Trophoblast cell (in vitro differentiated cells and primary cell): Measurements from ENCODE around the gene ALDH1B1.
A peak's percentile ranks its signal among the peaks of the same experiment; 100 is the strongest.

ENCODE experiments used
- DNase-seq, 2 donors: peaks; one replicate each; pipeline ENCODE4 v3.0.0-alpha.2; 2016
- H2AFZ ChIP-seq: 2 replicates; pipeline ENCODE4 v1.6.1; 2013; ENCODE audit warnings: low read length, moderate library complexity, mild to moderate bottlenecking; ENCODE audit not compliant: insufficient read depth, poor library complexity
- H2AK5ac ChIP-seq: 2 replicates; pipeline ENCODE4 v1.6.1; 2013; ENCODE audit warnings: mild to moderate bottlenecking, low read length
- H2BK120ac ChIP-seq: 2 replicates; pipeline ENCODE4 v1.6.1; 2013; ENCODE audit warnings: low read length, mild to moderate bottlenecking, moderate library complexity; ENCODE audit not compliant: insufficient read depth, poor library complexity
- H2BK12ac ChIP-seq: 2 replicates; pipeline ENCODE4 v1.6.1; 2013; ENCODE audit warnings: mild to moderate bottlenecking, low read length, moderate library complexity
- H2BK5ac ChIP-seq: 2 replicates; pipeline ENCODE4 v1.6.1; 2013; ENCODE audit warnings: low read length, low read depth, moderate library complexity, mild to moderate bottlenecking; ENCODE audit not compliant: poor library complexity
- H3K14ac ChIP-seq: 2 replicates; pipeline ENCODE4 v1.6.1; 2013; ENCODE audit warnings: mild to moderate bottlenecking, low read length
- H3K18ac ChIP-seq: 2 replicates; pipeline ENCODE4 v1.6.1; 2013; ENCODE audit warnings: mild to moderate bottlenecking, low read length
- H3K23ac ChIP-seq: 2 replicates; pipeline ENCODE4 v1.6.1; 2013; ENCODE audit warnings: low read length
- H3K27ac ChIP-seq: 2 replicates; pipeline ENCODE4 v1.5.1; 2013; ENCODE audit warnings: low read depth, mild to moderate bottlenecking, inconsistent platforms, low read length, moderate library complexity
- H3K27me3 ChIP-seq: 2 replicates; pipeline ENCODE4 v1.6.1; 2013; ENCODE audit warnings: inconsistent platforms, mild to moderate bottlenecking, low read length, moderate library complexity; ENCODE audit not compliant: insufficient read depth
- H3K36me3 ChIP-seq, 2 experiments: 1 replicate in 1 of 2; 2 replicates in 1 of 2; pipeline ENCODE4 v1.6.1; 2013; ENCODE audit warnings: low read length in 2 of 2, mild to moderate bottlenecking in 2 of 2, moderate library complexity in 1 of 2; ENCODE audit not compliant: insufficient read depth in 2 of 2, control insufficient read depth in 1 of 2
- H3K4ac ChIP-seq: 2 replicates; pipeline ENCODE4 v1.6.1; 2013; ENCODE audit warnings: low read depth, mild to moderate bottlenecking, low read length, moderate library complexity
- H3K4me1 ChIP-seq, 2 experiments: 1 replicate in 1 of 2; 2 replicates in 1 of 2; pipeline ENCODE4 v1.6.1; 2013; ENCODE audit warnings: low read length in 2 of 2, mild to moderate bottlenecking in 2 of 2, moderate library complexity in 1 of 2; ENCODE audit not compliant: insufficient read depth in 2 of 2, control insufficient read depth in 1 of 2
- H3K4me2 ChIP-seq: 2 replicates; pipeline ENCODE4 v1.6.1; 2013; ENCODE audit warnings: inconsistent platforms, mild to moderate bottlenecking, low read length, moderate library complexity
- H3K4me3 ChIP-seq: 2 replicates; pipeline ENCODE4 v1.5.1; 2013; ENCODE audit warnings: mild to moderate bottlenecking, low read depth, low read length, inconsistent platforms
- H3K79me1 ChIP-seq: one replicate; pipeline ENCODE4 v1.6.1; 2013; ENCODE audit warnings: low read length
- H3K79me2 ChIP-seq: 2 replicates; pipeline ENCODE4 v1.6.1; 2013; ENCODE audit warnings: low read length, mild to moderate bottlenecking; ENCODE audit not compliant: control insufficient read depth, insufficient read depth, poor library complexity
- H3K9ac ChIP-seq: 2 replicates; pipeline ENCODE4 v1.6.1; 2013; ENCODE audit warnings: mild to moderate bottlenecking, low read length
- H3K9me3 ChIP-seq: 2 replicates; pipeline ENCODE4 v1.6.1; 2013; ENCODE audit warnings: low read depth, mild to moderate bottlenecking, control low read depth, inconsistent platforms, low read length; ENCODE audit not compliant: insufficient read depth
- H4K12ac ChIP-seq: 2 replicates; pipeline ENCODE4 v1.6.1; 2013; ENCODE audit warnings: low read depth, mild to moderate bottlenecking, low read length, moderate library complexity
- H4K8ac ChIP-seq: 2 replicates; pipeline ENCODE4 v1.6.1; 2013; ENCODE audit warnings: low read depth, mild to moderate bottlenecking, low read length, moderate library complexity
- H4K91ac ChIP-seq: one replicate; pipeline ENCODE4 v1.6.1; 2013; ENCODE audit warnings: low read depth, mild to moderate bottlenecking, low read length, moderate library complexity
- WGBS: extraction: QIAGEN DNeasy Blood & Tissue Kit; methylation state at CpG from one replicate; pipeline ENCODE4 v1.1.7; 2013; ENCODE audit warnings: missing lambda C conversion rate; ENCODE audit not compliant: insufficient read length, insufficient coverage; ENCODE audit errors: extremely low coverage; 5-methylcytosine and 5-hydroxymethylcytosine counted together

ALDH1B1 gene

DNA sequence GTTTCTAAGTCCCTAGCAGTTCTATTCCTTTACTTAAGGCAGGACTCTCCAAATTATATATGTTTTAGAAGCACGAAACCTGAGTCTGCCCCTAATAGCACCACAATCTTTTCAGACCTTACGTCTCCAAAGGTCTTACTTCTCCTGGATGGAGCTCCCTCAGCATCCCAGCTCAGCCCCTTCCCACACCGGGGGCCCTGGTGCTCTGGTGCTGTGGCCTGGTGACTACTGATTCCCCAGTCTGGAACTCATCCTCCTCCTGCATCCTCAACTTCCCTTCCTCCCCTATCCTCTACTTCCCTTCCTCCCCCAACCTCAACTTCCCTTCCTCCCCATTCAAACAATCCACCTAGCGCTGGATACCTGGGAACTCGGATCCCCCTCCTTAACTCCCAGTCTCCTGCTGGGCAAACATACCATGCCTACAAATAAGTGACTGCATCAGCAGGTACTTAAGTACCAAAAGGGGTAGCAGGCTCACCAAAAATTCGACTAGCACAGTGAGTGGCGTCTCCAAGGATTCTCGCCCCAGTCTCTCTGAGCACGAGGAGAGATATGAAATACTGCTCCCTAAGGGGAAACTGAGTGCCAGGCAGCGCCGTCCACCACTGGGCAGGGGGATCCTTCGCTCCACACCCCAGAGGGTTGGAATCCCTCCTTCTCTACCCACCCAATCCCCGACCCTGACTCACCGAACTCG, 30.9 kb downstream of the ALDH1B1 start:
- Histone ChIP-seq H3K9me3 (peaks cover 3% of the 10 kb centered on the region), H3K4ac (no peak overlapping the region), H3K4me2 (peak overlapping the region; percentile 96), H3K4me1 (peaks cover 8 to 28% of the 10 kb centered on the region in 2 experiments), H3K9ac (peak overlapping the region; percentile 29), H3K23ac (no peak overlapping the region), H3K27me3 (peaks cover 5% of the 10 kb centered on the region), H4K8ac (no peak overlapping the region), H2AFZ (peak overlapping the region; percentile 81), H3K14ac (no peak overlapping the region), H2BK12ac (peak overlapping the region; percentile 15), H4K12ac (no peak overlapping the region), H3K4me3 (peak overlapping the region; percentile 76), H3K18ac (no peak overlapping the region), H2BK120ac (no peak overlapping the region), H2BK5ac (no peak overlapping the region), H3K79me2 (peaks cover 2% of the 10 kb centered on the region), H4K91ac (peak overlapping the region; percentile 45), H3K27ac (no peak overlapping the region), H3K36me3 (no peaks in the 10 kb centered on the region), H3K79me1 (peaks cover 6% of the 10 kb centered on the region), H2AK5ac (peak overlapping the region; percentile 39)
- no peak for DNase-seq
- WGBS = 100% methylated on average over 1 of the region's 15 CpGs

DNA sequence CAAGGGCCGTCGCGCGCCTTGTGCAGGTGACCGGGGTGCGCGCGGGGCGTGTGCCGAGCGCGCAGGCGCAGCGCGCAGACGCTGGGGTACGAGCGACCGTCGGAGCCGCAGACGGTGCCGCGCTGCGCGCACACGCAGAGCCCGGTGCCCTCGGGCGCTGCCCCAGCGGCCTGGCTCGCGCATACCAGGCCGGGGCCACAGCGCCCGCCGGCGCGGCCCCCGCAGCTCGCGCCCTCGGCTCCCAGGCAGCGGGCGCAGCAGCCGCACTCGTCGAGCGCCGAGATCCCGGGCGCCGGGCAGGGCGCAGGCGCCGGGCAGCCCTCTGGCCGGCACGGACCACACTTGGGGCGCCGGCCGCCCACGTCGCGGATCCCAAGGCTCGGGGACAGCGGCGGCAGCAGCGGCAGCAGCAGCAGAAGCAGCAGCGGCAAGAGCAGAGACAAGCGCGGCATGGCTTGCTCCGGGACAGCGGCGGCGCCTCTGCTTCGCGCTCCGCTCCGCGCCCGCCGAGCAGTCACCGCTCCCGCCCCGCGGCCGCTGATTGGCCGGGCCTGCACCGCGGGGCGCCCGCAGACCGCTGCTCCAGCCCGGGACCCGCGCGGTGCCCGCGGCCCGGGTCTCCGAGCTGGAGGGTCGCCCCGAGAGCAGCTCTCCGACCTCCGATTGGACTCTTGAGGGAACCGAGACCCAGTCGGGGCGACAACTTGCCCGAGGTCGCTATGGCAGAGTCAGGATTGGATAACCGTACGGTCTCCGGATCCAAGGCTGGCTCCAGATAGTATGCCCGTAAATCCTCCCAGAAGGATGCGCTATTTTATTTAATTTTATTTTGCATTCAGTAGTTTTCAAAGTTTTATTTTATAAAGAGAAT, 31.7 kb downstream of the ALDH1B1 start, which contains the start of gene IGFBPL1:
Gene IGFBPL1, minus strand, starts transcription at position 482 of the 871 bp plus-strand sequence. Its CDS starts 30 bp downstream, at position 452.
- Histone ChIP-seq H3K27ac (no peak within 1 kb of the TSS), H2AFZ (peak within 1 kb of the TSS; percentile 81), H3K4me3 (peak within 1 kb of the TSS; percentile 76), H2BK12ac (peak within 1 kb of the TSS; percentile 15), H3K9ac (peak within 1 kb of the TSS; percentile 29), H3K14ac (no peak within 1 kb of the TSS), H3K79me2 (peaks cover 2% of the 10 kb centered on the region), H3K27me3 (peaks cover 5% of the 10 kb centered on the region), H3K18ac (no peak within 1 kb of the TSS), H4K12ac (no peak within 1 kb of the TSS), H3K4ac (no peak within 1 kb of the TSS), H2AK5ac (peak within 1 kb of the TSS; percentile 39), H3K36me3 (no peaks in the 10 kb centered on the region), H2BK5ac (no peak within 1 kb of the TSS), H3K79me1 (peaks cover 6% of the 10 kb centered on the region), H3K4me1 (peaks cover 8 to 28% of the 10 kb centered on the region in 2 experiments), H4K8ac (peak within 1 kb of the TSS; percentile 26), H3K23ac (no peak within 1 kb of the TSS), H4K91ac (peak within 1 kb of the TSS; percentile 45), H3K9me3 (peaks cover 3% of the 10 kb centered on the region), H3K4me2 (peak within 1 kb of the TSS; percentile 96), H2BK120ac (no peak within 1 kb of the TSS)
- peak in 1 of 2 donors; percentile 49 for DNase-seq
- WGBS = no CpG with 5 or more reads among the region's 115 CpGs

DNA sequence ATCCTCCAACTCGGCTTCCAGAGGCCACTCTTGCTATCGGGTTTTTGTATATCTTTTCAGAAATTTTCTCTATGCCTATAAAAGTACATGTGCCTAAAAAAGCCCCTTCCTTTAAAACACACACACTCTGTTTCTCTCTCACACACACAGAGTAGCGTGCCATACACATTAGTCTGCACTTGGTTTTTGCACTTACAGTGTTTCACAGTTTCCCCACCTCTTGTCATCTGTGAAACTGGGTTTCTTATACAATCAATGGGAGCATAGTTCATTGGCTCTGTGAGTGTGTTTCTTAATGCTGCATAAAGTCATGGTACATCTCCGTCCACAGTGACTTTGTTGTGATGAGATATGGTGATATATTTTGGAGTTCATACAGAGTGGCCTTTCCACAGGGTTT, 32.4 kb downstream of the ALDH1B1 start:
- Histone ChIP-seq H2BK12ac (no peak overlapping the region), H3K4me1 (peaks cover 8 to 28% of the 10 kb centered on the region in 2 experiments), H3K27me3 (peaks cover 5% of the 10 kb centered on the region), H3K36me3 (no peaks in the 10 kb centered on the region), H3K27ac (no peak overlapping the region), H4K91ac (no peak overlapping the region), H2BK5ac (no peak overlapping the region), H4K12ac (no peak overlapping the region), H3K23ac (no peak overlapping the region), H3K4me3 (no peak overlapping the region), H2BK120ac (no peak overlapping the region), H3K9ac (no peak overlapping the region), H4K8ac (no peak overlapping the region), H3K18ac (no peak overlapping the region), H3K79me1 (peaks cover 6% of the 10 kb centered on the region), H3K79me2 (peaks cover 2% of the 10 kb centered on the region), H3K14ac (no peak overlapping the region), H2AK5ac (no peak overlapping the region), H3K4ac (no peak overlapping the region), H3K9me3 (peaks cover 3% of the 10 kb centered on the region), H2AFZ (no peak overlapping the region), H3K4me2 (no peak overlapping the region)
- no CpG with 5 or more reads among the region's 4 CpGs for WGBS
- DNase-seq = no peak

DNA sequence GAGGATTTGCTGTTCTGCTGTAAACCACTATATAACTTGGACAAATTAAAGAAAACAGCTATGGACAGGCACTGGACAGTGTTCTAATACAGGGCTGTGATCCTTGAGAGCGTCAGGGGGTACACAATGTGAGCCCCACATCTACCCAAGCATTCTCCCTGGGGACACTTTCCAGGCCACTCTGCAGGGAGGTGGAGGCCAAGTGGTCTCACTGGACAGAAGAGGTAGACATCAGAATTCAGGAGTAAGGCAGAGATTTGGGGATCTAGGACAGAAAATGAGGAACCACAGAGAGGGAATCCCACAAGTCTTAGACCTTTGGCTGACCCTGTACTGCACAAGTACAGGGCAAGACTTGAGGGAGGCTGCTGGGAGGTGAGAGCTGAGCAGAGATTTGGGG, 35.6 kb downstream of the ALDH1B1 start:
- Histone ChIP-seq H3K79me2 (peaks cover 2% of the 10 kb centered on the region), H3K9ac (no peak overlapping the region), H3K27ac (no peak overlapping the region), H3K9me3 (peaks cover 3% of the 10 kb centered on the region), H2BK5ac (no peak overlapping the region), H3K4me3 (no peak overlapping the region), H2BK120ac (no peak overlapping the region), H2AFZ (no peak overlapping the region), H3K79me1 (peaks cover 2% of the 10 kb centered on the region), H3K4me2 (no peak overlapping the region), H3K23ac (no peak overlapping the region), H3K27me3 (peaks cover 5% of the 10 kb centered on the region), H4K12ac (no peak overlapping the region), H4K8ac (no peak overlapping the region), H3K18ac (no peak overlapping the region), H2AK5ac (no peak overlapping the region), H3K4me1 (peaks cover 0 to 13% of the 10 kb centered on the region in 2 experiments), H3K4ac (no peak overlapping the region), H3K36me3 (no peaks in the 10 kb centered on the region), H3K14ac (no peak overlapping the region), H4K91ac (no peak overlapping the region), H2BK12ac (no peak overlapping the region)
- no peak for DNase-seq
- WGBS = no CpG with 5 or more reads among the region's 1 CpG
